ENCODE results near the gene RPS23.
"Not testable (repeated sequence)": the region's sequence is repeated elsewhere in the genome, so short reads cannot be mapped to it uniquely, and the experiment has no call there.

GRCh38 chr5:82273426-82273825 is 4.7 kb downstream of the RPS23 start:
- TF ChIP-seq, protein P1, sequence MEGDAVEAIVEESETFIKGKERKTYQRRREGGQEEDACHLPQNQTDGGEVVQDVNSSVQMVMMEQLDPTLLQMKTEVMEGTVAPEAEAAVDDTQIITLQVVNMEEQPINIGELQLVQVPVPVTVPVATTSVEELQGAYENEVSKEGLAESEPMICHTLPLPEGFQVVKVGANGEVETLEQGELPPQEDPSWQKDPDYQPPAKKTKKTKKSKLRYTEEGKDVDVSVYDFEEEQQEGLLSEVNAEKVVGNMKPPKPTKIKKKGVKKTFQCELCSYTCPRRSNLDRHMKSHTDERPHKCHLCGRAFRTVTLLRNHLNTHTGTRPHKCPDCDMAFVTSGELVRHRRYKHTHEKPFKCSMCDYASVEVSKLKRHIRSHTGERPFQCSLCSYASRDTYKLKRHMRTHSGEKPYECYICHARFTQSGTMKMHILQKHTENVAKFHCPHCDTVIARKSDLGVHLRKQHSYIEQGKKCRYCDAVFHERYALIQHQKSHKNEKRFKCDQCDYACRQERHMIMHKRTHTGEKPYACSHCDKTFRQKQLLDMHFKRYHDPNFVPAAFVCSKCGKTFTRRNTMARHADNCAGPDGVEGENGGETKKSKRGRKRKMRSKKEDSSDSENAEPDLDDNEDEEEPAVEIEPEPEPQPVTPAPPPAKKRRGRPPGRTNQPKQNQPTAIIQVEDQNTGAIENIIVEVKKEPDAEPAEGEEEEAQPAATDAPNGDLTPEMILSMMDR (IDR thresholded peaks at IDR 0.05), result not testable (repeated sequence)
- not testable (repeated sequence) for TF ChIP-seq POLR2AphosphoS5 (IDR thresholded peaks at IDR 0.05)
